ENCODE results near the gene HP1BP3.
"Not testable (repeated sequence)": the region's sequence is repeated elsewhere in the genome, so short reads cannot be mapped to it uniquely, and the experiment has no call there.

HP1BP3 gene

DNA sequence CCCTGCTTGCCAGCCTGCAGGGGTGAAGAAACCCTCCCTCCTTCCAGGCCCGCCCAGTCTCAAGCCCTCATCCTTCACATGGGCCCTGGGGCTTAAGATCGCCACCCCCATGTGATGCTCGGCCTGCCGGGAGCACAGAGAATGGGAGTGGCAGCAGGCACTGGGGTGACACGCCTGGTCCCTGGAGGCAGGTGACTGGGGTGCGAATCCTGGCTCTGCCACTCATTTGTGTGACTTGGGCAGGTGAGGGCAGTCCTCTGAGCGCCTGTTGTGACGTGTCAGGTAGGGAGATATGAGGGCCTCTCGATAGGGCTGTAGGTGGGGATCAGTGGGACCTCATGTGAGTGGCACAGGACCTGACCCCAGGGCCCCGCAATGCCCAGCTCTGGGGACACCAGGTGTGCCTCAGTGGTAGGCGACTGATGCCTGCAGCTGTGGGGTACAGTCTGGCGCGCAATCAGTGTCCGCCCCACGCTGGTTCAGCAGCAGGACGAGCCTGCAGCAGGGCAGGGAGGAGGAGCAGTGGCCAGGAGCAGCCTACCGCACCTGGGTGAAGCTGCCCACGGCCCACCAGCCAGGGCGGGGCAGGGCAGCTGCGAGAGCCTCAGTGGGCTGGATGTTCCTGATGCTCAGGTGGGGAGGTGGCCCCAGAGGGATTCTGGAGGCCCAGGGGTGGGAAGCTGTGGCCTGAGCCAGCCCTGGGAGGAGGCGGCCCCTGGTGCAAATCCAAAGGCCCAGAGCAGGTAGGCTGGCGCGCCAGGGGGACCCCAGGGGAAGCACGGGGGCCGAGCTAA lies 60.8 kb downstream of the HP1BP3 start:
- no peak for DNase-seq

GRCh38 chr1:20725189-20726117 lies 61.7 kb downstream of the HP1BP3 start:
- DNase-seq: no peak

GRCh38 chr1:20724364-20725188 lies 62.5 kb downstream of the HP1BP3 start:
- DNase-seq: no peak

GRCh38 chr1:20723537-20724363 lies 63.4 kb downstream of the HP1BP3 start:
- DNase-seq: no peak

DNA sequence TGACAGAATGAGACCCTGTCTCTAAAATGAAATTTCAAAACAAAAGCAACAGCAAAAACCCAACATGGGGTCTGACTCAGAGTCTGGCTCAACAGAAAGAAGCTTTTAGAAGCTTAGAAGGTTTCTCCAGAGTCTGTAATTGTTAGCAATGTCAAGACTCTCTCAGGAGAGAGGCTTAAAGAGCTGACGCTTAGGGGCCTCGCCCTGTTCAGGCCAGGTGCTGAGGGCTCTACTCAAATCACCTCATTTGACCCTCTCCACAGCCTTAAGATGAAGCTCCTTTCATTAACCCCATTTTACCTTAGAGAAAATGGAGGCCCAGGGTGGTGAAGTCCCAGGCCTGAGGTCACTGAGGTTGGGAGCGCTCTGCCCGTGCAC lies 64.0 kb downstream of the HP1BP3 start:
- DNase-seq: no peak

- no peak for DNase-seq
These were observed 65.7 kb downstream of the HP1BP3 start for GRCh38 chr1:20721117-20722061.

GRCh38 chr1:20720631-20721091 lies 66.4 kb downstream of the HP1BP3 start:
- no peak for DNase-seq

DNA sequence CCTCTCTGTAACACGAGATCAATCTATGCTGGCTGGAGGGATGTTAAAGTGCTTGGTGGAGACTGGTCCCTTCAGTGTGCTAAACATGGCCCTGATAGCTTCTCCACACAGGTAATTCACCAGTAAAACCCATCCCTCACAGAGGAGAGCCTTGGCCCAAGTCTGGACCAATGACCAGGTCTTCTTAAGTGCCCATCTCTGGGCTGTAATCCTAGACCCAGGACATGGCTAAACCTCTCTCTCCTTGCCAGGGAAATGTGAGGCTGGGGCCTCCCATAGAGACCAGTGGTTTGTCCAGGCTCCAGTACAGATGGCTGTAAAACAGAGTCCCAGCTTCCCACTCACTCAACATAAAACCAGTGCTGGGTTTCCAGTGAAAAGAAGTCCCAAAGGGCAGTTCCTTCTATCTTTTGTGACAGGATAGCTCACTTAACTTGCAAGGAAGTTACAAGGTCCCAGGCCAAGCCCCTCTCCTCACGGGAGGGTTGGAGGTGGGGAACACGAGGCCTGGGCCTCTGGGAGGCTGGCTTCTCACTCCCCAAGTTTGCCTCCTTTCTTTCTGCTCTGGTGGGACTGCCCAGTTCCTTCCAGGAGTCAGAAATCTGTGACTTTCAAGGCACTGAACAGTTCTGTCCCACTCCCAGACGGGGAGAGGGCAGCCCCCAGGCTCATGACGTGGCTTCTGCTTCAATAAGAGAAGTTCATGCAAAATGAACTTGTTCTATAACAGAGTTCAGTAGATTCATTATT lies 67.1 kb downstream of the HP1BP3 start:
- DNase-seq: no peak

DNA sequence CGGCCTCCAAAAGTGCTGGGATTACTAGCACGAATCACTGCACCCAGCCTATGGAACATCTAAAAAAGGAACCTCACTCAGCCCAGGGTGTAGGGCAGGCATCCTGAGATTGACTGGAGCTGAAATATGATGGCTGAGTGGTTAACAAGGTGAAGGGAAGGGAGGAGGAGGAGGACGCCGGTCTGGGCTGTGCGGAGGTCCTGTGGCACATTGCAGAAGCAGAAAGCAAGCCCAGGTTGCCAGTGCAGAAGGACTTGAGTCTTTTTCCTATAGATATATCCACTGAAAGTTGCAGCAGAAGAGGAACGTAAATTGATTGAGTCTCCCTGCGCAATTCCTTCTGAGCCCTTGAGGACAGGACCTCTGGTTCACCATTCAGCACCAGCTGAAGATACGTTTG lies 67.8 kb downstream of the HP1BP3 start:
- no peak for DNase-seq

- DNase-seq: not testable (repeated sequence)
These were observed 68.7 kb downstream of the HP1BP3 start for GRCh38 chr1:20718343-20718882.

GRCh38 chr1:20717452-20718342 lies 69.4 kb downstream of the HP1BP3 start, which contains the start of gene KIF17:
TSS of gene KIF17 (minus strand) at chr1:20718007. CDS start at chr1:20717706, 301 bp downstream.
- DNase-seq: peak; percentile 77

- DNase-seq: no peak
These were observed 70.9 kb downstream of the HP1BP3 start for GRCh38 chr1:20716232-20716631.

DNA sequence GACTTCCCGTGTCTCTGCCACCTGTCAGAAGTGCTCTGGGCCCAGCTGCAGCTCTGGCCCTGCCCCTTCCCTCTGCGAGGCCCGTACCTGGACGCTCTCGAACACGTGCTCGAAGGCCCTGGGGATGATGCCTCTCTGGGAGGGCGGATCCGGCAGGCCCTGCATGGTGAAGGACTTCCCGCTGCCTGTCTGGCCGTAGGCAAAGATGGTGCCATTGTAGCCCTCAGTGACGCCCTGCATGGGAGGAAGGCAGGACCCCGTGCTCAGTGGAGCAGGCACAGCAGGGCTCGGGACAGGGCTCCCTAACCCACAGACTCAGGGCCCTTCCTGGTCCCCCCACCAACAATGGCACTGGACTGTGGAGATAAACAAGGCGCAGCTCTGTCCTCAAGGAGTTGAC lies 71.7 kb downstream of the HP1BP3 start:
- no peak for DNase-seq

DNA sequence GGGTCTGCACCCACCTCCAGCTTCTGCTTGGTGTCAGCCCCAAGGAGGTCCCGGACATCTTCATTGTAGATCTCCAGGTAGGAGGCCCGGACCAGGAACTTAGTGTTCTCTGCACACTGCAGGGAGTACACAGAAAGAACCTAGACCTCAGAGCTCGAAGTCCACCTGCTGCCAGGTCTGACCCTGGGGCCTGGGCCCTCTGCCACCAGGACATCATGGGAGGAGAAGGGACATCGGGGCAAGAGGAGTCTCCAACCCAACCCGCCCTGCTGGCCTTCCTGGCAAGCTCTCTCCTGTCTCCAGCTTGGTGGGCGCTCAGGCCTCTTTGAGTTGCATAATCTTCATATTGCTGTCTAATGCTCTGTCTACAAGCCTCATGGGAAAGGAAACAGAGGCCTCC lies 73.7 kb downstream of the HP1BP3 start:
- no peak for DNase-seq

GRCh38 chr1:20712215-20712577 lies 74.9 kb downstream of the HP1BP3 start:
- no peak for DNase-seq

DNA sequence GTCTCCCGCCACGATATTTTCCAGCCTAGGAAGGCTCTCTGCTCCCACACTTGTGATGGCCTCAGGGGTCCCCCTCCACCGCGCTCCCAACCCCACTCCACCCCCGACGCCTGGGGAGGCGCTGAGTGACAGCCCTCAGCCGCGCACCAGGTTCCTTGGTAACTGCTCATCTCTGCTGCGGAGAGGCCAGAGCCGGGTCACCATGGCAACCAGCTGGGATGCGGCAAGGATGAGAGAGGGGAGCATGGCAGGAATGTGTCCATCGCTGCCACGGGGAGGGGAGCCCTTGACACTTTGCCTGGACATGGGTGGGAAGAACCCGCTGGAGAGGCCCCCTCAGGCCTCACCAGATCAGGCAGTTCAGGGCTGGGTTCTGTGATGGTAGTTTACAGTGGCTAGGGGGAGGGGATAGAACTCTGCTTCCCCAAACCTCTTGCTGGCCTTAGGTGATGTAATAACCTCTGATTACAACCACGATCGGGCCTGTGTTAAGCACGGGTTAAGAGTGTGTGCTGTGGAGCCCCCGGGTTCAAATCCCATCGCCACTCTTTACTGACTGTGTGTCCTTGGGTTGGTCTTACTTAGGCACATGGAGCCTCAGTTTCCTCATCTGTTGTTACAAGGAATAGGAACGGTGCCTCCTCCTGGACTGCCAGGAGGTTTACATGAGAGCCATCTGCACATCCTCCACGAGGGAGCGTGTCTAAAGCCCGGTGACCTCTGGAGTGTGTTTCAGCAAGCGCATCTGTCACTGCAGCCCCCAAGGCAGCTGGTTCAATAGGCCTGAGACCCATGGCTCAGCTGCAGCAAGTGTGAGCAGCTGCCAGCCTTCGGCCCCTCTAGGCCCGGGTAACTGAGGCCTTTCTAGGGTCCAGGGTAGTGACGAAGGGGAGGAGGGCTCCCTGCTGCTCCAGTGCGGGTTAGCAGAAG lies 75.6 kb downstream of the HP1BP3 start:
- DNase-seq: no peak

GRCh38 chr1:20710469-20711284 lies 76.4 kb downstream of the HP1BP3 start:
- DNase-seq: no peak

Data from CD4-positive, alpha-beta T cell treated with Interleukin-21 for 1 hour (primary cell).